HEK293T (cell line): ENCODE data around the gene CAMK2D.

Experiments
- ARNT ChIP-seq: fragments of 450-650 bp; IDR thresholded peaks from 2 replicates; pipeline ENCODE4 v1.6.1; 2017; ENCODE audit warnings: mild to moderate bottlenecking
- BHLHE40 ChIP-seq: fragments of 450-650 bp; IDR thresholded peaks from 2 replicates; pipeline ENCODE4 v1.6.1; 2016; ENCODE audit warnings: mild to moderate bottlenecking, moderate library complexity, borderline replicate concordance
- FOXM1 ChIP-seq: fragments of 450-650 bp; IDR thresholded peaks from 2 replicates; pipeline ENCODE4 v1.6.1; 2017; ENCODE audit warnings: mild to moderate bottlenecking, borderline replicate concordance
- HDGF ChIP-seq: fragments of 450-650 bp; IDR thresholded peaks from 2 replicates; pipeline ENCODE4 v1.6.1; 2017; ENCODE audit warnings: antibody characterized with exemption, borderline replicate concordance
- SP1 ChIP-seq: fragments of 450-650 bp; IDR thresholded peaks from 2 replicates; pipeline ENCODE4 v1.6.1; 2017
- SUZ12 ChIP-seq: fragments of 450-650 bp; IDR thresholded peaks from 2 replicates; pipeline ENCODE4 v1.6.1; 2016; ENCODE audit warnings: mild to moderate bottlenecking

- TF ChIP-seq SUZ12: no peak
- no peak for TF ChIP-seq ARNT
- TF ChIP-seq FOXM1: no peak
- no peak for TF ChIP-seq HDGF
- no peak for TF ChIP-seq SP1
- TF ChIP-seq BHLHE40: no peak
These were observed 317.2 kb downstream of the CAMK2D start for GRCh38 chr4:113444386-113444785.
